NK-92 (cell line): ENCODE results near the gene TMEM88.
"Not testable (repeated sequence)": the region's sequence is repeated elsewhere in the genome, so short reads cannot be mapped to it uniquely, and the experiment has no call there.

Source experiments
- DNase-seq: peaks from one replicate; lab custom pipeline; 2025; ENCODE audit not compliant: unreplicated experiment; lab: John Stamatoyannopoulos, UW

Gene TMEM88

GRCh38 chr17:7854851-7855659, at the start of gene TMEM88:
TMEM88 (plus strand) TSS chr17:7855066; CDS start chr17:7855075, 9 bp downstream.
- no peak for DNase-seq

DNA sequence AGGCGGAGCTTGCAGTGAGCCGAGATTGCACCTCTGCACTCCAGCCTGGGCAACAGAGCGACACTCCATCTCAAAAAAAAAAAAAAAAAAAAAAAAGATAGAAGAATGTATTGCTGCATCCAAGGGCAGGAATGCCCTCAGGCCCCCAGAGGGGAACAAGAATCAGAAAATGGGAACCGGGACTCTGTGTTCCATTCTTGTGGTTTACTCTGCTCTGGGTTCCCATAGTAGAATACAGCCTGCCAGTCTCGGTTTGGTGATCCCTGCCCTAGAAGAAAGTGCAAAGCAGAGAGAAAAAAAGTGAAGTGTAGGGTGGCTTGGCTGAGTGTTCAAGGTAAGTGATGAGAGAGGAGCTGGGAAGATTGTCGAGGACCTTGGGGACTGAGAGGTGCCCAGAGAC, 48.3 kb upstream of the TMEM88 start:
- DNase-seq, result no peak

DNA sequence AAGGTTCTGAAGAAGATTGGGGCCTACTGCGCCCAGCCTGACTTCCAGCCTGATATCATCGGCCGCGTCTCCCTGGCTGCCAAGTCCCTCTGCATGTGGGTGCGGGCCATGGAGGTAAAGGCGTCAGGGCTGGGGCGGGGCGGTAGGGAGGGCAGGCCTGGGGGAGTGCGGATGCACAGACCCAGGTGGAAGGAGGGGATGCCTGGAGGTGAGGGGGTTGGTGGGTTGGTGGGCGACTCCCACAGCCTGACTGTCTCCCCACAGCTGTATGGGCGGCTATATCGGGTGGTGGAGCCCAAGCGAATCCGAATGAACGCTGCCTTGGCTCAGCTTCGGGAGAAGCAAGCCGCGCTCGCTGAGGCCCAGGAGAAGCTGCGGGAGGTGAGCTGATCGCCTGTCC, 47.7 kb upstream of the TMEM88 start:
- DNase-seq, result no peak

- no peak for DNase-seq
These were observed 45.6 kb upstream of the TMEM88 start for GRCh38 chr17:7809086-7809790.

DNA sequence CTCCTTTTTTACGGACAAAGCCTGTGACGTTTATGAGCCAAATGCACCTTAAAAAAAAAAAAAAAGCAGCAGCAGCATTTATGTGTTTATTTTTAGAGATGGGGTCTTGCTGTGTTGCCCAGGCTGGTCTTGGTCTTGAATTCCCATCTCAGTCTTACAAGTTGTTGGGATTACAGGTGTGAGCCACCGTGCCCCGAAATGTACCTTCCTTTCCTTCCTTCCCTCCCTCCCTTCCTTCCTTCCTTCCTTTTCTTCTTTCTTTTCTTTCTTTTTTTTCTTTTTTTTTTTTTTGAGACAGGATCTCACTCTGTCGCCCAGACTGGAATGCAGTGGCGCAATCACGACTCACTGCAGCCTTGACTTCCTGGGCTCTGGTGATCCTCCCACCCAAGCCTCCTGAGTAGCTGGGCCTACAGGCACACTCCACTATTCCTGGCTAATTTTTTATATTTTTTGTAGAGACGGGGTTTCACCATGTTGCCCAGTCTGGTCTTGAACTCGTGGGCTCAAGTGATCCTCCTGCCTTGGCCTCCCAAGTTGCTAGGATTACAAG, 45.0 kb upstream of the TMEM88 start:
- not testable (repeated sequence) for DNase-seq

GRCh38 chr17:7811251-7811650, 43.6 kb upstream of the TMEM88 start:
- no peak for DNase-seq

DNA sequence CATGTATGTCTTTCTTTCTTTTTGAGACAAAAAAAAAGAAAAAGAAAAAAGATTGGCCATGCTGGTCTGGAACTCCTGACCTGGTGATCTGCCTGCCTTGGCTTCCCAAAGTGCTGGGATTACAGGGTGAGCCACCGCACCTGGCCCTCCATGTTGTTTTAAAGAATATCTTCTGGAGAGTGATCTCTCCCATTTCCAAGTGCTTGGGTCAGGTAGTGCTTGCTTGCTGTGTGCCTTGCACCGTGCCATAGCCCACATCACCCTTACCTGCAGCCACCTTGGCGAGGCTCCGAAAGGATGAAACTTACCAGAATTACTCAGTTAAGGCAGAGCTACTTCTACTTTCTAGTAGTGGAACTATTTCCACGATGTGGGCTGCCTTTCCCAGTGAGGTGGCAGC, 39.9 kb upstream of the TMEM88 start:
- DNase-seq, result no peak

GRCh38 chr17:7816926-7817642, 37.8 kb upstream of the TMEM88 start:
- no peak for DNase-seq

DNA sequence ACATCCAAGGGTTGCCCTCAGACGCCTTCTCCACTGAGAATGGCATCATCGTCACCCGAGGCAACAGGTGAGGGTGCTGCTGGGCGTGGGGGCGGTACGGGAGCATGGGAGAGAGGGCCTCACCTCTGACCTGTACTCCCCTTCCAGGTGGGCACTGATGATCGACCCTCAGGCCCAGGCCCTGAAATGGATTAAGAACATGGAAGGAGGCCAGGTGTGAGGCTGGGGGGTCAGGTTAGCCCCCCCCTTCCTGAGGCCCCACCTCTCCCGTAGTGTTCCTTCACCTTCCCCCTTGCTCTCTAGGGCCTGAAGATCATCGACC, 37.3 kb upstream of the TMEM88 start:
- no peak for DNase-seq

- no peak for DNase-seq
These were observed 36.8 kb upstream of the TMEM88 start for GRCh38 chr17:7818026-7818425.

DNA sequence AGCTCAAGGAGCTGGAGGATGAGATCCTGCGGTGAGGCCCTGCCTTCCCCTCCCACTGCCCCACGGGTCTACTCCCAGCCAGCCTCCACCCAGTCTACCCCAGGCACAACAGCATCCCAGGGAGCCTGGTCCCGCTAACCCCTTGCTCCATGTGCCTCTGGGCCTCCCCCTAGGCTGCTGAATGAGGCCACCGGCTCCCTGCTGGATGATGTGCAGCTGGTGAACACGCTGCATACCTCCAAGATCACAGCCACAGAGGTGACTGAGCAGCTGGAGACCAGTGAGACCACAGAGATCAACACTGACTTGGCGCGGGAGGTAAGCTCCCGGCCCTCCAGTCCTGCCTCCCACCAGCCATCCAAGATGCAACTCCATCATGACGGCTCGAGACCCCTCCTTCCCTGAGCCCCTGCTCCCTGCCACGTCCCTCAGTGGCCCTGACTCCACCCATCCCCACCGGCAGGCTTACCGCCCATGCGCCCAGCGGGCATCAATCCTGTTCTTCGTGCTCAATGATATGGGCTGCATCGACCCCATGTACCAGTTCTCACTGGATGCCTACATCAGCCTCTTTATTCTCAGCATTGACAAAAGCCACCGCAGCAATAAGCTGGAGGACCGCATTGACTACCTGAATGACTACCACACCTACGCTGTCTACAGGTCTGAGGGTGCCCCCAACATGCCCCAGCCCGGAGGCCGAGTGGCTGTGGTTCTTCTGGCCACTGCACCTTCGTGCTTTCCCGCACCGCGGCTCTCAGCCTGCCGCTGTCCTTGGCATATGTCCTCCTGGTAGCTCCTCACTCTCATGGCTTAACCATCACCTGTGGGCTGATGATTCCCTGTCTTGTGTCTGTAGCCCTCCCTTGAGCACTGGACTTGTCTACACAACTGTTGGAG, 35.9 kb upstream of the TMEM88 start:
- no peak for DNase-seq

- no peak for DNase-seq
These were observed 34.6 kb upstream of the TMEM88 start for GRCh38 chr17:7820231-7820630.

- DNase-seq, result no peak
These were observed 32.7 kb upstream of the TMEM88 start for GRCh38 chr17:7822126-7822525.

DNA sequence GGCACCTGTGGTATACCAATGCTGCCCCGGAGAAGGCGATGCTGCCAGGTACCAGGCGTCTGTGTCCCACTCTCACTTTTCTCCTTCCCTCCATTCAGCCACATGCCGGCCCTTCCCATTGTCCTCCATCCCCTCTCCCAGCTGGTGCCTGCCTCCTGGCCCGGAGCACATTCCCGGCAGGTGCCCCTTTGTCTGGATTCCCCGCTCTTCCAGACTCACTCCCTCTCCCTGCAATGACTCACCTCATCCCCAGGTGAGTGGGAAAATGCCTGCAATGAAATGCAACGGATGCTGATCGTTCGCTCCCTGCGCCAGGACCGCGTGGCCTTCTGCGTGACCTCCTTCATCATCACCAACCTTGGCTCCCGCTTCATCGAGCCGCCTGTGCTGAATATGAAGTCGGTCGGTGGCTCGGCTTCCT, 31.3 kb upstream of the TMEM88 start:
- DNase-seq, result no peak

DNA sequence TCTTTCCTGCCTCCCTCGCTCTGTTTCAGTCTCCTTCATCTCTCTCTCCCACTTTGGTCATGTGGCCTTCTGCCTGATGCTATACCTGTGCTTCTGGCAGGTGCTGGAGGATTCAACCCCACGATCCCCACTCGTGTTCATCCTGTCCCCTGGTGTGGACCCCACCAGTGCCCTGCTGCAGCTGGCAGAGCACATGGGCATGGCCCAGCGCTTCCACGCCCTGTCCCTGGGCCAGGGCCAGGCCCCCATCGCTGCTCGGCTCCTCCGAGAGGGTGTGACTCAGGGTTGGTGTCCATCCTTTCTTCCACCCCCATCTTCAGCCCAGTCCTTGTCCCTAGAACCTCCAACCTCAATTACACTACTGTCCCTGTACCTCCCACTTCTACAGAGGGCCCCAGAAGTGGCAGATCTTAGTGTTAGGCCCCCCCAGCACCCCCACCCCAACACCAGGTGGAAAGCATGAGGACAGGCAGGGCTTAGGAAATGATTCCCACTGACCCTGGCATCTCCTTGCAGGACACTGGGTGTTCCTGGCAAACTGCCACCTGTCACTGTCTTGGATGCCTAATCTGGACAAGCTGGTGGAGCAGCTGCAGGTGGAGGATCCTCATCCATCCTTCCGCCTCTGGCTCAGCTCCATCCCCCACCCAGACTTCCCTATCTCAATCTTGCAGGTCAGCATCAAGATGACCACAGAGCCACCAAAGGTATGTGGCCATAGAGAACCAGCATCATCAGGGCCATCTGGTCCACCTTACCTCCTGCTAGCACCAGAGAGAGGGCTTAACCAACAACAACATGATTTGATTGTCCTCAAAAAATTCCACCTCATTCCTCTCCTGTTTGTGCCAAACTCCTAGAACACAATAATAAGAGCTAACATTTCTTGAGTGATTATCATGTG, 30.6 kb upstream of the TMEM88 start:
- no peak for DNase-seq

- DNase-seq, result no peak
These were observed 29.5 kb upstream of the TMEM88 start for GRCh38 chr17:7825206-7825990.

DNA sequence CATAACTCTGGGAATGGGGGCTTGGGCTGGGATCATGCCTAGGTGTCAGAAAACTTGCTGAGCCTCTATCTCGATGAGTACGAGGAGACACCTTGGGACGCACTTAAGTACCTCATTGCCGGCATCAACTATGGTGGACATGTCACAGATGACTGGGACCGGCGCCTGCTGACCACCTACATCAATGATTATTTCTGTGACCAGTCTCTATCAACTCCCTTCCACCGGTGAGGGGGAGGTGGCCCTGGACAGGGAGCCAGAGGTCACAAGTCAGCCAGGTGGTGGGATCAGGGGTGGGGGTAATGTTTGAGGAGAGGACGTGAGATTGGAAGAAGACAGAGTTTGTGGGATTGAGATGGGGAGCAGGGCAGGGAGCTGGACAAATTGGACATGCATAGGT, 24.2 kb upstream of the TMEM88 start:
- no peak for DNase-seq

DNA sequence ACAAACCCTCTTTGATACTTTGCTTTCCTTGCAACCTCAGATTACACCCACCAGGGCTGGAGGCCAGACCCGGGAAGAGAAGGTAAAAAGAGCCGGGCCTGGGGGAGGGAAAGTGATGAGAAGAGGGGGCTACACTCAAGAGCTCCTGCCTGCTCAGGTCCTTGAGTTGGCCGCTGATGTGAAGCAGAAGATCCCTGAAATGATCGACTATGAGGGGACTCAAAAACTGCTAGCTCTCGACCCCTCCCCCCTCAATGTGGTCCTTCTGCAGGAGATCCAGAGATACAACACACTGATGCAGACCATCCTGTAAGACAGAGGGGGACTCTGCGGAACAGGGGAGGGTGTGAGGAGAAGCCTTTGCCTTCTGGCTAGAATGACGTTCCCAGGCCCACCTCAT, 23.6 kb upstream of the TMEM88 start:
- no peak for DNase-seq

- no peak for DNase-seq
These were observed 22.4 kb upstream of the TMEM88 start for GRCh38 chr17:7832431-7832830.
